Measurements from ENCODE around the gene MYL5. TPM values are rescaled to one million over a fixed set of nuclear protein-coding genes. Genes with fewer than 3 reads are reported as not detected.
A peak's percentile ranks its signal among the peaks of the same experiment; 100 is the strongest.

Gene MYL5
- total and polyA plus RNA-seq, 2 of the 13 experiments (the other 11 are each of a cell fraction or from before 2014, with no cell fraction given) = 6.5 to 16.0 TPM

DNA sequence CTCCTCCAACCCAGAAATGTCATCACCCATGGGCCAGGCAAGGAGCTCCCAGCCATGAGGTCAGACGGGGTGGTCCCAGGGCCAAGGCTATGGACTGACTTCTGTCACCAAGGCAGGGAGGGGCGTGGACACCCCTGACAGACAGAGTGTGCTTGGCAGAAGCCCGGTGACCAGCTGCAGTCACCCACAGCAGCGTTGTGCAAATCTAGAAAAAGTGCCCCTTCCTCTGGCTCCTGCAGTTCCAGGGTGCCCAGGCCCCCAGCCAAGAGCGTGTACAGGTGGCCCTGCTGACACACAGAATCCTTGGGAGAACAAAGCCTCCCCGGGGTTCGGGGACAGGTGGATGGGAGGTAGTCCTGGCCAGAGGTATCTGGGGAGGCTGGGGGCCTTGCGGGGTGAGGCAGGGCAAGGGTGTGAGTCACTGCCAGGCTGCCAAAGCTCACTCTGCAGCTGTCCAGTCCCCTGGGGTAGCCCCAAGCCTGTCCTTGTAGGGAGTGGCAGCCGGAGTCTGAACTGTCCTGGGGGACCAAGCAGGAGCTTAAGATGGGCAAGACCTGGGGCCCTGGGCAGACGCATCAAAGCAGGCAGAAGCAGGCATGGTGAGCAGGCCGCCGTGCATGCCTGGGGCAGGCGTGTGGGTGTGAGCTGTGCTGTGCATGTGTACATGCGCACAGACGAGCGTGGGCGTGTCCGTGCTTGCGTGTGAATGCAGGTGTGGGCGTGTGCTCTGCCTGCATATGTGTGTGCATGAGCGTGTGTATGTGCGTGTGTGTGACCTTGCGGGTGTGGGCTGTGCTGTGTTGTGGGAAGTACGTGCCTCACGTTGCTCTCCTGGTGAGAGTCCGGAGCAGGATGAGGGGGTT lies 3.3 kb downstream of the MYL5 start (continued):
- TF ChIP-seq ZNF558 (CRISPR knock-in tag; IDR thresholded peaks at IDR 0.05; ENCODE audit: borderline replicate concordance) (no peak), ELF4 (CRISPR knock-in tag; IDR thresholded peaks at IDR 0.05; ENCODE audit: borderline replicate concordance) (no peak), ZNF530 (CRISPR knock-in tag; IDR thresholded peaks at IDR 0.05; ENCODE audit: low read depth) (no peak), ZBTB43 (CRISPR knock-in tag; conservative IDR thresholded peaks at IDR 0.05) (0 out of 2 replicates have a peak, but pooled peaks have one; percentile 45), SKI (IDR thresholded peaks at IDR 0.05; ENCODE audit: partially characterized antibody) (no peak), ZNF678 (CRISPR knock-in tag; IDR thresholded peaks at IDR 0.05) (no peak), NR2F6 (IDR thresholded peaks at IDR 0.05) (no peak), NR2F6 (CRISPR knock-in tag; IDR thresholded peaks at IDR 0.05) (no peak), TRAFD1 (CRISPR knock-in tag; IDR thresholded peaks at IDR 0.05; ENCODE audit: borderline replicate concordance) (no peak), ADNP (CRISPR knock-in tag; IDR thresholded peaks at IDR 0.05) (no peak), ZNF274 (CRISPR knock-in tag; IDR thresholded peaks at IDR 0.05) (no peak), BRD4 (CRISPR knock-in tag; IDR thresholded peaks at IDR 0.05) (no peak), CSRNP2 (CRISPR knock-in tag; conservative IDR thresholded peaks at IDR 0.05; ENCODE audit: low read depth) (no peak), MLLT10 (CRISPR knock-in tag; IDR thresholded peaks at IDR 0.05) (no peak)
- TF ChIP-seq, protein P1, sequence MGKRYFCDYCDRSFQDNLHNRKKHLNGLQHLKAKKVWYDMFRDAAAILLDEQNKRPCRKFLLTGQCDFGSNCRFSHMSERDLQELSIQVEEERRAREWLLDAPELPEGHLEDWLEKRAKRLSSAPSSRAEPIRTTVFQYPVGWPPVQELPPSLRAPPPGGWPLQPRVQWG (CRISPR knock-in tag; IDR thresholded peaks at IDR 0.05; ENCODE audit: borderline replicate concordance, low read depth) = no peak
- TF ChIP-seq, protein P2, sequence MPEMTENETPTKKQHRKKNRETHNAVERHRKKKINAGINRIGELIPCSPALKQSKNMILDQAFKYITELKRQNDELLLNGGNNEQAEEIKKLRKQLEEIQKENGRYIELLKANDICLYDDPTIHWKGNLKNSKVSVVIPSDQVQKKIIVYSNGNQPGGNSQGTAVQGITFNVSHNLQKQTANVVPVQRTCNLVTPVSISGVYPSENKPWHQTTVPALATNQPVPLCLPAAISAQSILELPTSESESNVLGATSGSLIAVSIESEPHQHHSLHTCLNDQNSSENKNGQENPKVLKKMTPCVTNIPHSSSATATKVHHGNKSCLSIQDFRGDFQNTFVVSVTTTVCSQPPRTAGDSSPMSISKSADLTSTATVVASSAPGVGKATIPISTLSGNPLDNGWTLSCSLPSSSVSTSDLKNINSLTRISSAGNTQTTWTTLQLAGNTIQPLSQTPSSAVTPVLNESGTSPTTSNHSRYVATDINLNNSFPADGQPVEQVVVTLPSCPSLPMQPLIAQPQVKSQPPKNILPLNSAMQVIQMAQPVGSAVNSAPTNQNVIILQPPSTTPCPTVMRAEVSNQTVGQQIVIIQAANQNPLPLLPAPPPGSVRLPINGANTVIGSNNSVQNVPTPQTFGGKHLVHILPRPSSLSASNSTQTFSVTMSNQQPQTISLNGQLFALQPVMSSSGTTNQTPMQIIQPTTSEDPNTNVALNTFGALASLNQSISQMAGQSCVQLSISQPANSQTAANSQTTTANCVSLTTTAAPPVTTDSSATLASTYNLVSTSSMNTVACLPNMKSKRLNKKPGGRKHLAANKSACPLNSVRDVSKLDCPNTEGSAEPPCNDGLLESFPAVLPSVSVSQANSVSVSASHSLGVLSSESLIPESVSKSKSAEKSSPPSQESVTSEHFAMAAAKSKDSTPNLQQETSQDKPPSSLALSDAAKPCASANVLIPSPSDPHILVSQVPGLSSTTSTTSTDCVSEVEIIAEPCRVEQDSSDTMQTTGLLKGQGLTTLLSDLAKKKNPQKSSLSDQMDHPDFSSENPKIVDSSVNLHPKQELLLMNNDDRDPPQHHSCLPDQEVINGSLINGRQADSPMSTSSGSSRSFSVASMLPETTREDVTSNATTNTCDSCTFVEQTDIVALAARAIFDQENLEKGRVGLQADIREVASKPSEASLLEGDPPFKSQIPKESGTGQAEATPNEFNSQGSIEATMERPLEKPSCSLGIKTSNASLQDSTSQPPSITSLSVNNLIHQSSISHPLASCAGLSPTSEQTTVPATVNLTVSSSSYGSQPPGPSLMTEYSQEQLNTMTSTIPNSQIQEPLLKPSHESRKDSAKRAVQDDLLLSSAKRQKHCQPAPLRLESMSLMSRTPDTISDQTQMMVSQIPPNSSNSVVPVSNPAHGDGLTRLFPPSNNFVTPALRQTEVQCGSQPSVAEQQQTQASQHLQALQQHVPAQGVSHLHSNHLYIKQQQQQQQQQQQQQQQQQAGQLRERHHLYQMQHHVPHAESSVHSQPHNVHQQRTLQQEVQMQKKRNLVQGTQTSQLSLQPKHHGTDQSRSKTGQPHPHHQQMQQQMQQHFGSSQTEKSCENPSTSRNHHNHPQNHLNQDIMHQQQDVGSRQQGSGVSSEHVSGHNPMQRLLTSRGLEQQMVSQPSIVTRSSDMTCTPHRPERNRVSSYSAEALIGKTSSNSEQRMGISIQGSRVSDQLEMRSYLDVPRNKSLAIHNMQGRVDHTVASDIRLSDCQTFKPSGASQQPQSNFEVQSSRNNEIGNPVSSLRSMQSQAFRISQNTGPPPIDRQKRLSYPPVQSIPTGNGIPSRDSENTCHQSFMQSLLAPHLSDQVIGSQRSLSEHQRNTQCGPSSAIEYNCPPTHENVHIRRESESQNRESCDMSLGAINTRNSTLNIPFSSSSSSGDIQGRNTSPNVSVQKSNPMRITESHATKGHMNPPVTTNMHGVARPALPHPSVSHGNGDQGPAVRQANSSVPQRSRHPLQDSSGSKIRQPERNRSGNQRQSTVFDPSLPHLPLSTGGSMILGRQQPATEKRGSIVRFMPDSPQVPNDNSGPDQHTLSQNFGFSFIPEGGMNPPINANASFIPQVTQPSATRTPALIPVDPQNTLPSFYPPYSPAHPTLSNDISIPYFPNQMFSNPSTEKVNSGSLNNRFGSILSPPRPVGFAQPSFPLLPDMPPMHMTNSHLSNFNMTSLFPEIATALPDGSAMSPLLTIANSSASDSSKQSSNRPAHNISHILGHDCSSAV (CRISPR knock-in tag; IDR thresholded peaks at IDR 0.05; ENCODE audit: borderline replicate concordance) = no peak
